Ishikawa (cell line): ENCODE measurements around the gene MYO15A.

Experiments used
- CEBPB ChIP-seq: IDR thresholded peaks from 2 replicates; pipeline ENCODE4 v1.6.1; 2012
- CREB1 ChIP-seq: IDR thresholded peaks from 2 replicates; pipeline ENCODE4 v1.6.1; 2012; ENCODE audit warnings: low read depth
- EGR1 ChIP-seq: IDR thresholded peaks from 2 replicates; pipeline ENCODE4 v1.6.1; 2012
- EP300 ChIP-seq: IDR thresholded peaks from 2 replicates; pipeline ENCODE4 v1.6.1; 2012; ENCODE audit warnings: borderline replicate concordance
- MAX ChIP-seq: IDR thresholded peaks from 2 replicates; pipeline ENCODE4 v1.6.1; 2012
- NFIC ChIP-seq: IDR thresholded peaks from 2 replicates; pipeline ENCODE4 v1.6.1; 2012
- RAD21 ChIP-seq: IDR thresholded peaks from 2 replicates; pipeline ENCODE4 v1.6.1; 2012; ENCODE audit warnings: low read depth
- REST ChIP-seq: IDR thresholded peaks from 2 replicates; pipeline ENCODE4 v1.6.1; 2012; ENCODE audit warnings: low read depth, mild to moderate bottlenecking
- TAF1 ChIP-seq: IDR thresholded peaks from 2 replicates; pipeline ENCODE4 v1.6.1; 2012; ENCODE audit warnings: low read depth, mild to moderate bottlenecking
- TEAD4 ChIP-seq: IDR thresholded peaks from 2 replicates; pipeline ENCODE4 v1.6.1; 2012
- USF1 ChIP-seq: IDR thresholded peaks from 2 replicates; pipeline ENCODE4 v1.6.1; 2012

GRCh38 chr17:18186627-18186982, 78.0 kb downstream of the MYO15A start:
- TF ChIP-seq EGR1: no peak
- TF ChIP-seq CEBPB: 0 out of 2 replicates have a peak, but pooled peaks have one; percentile 10
- TF ChIP-seq TAF1: no peak
- no peak for TF ChIP-seq MAX
- no peak for TF ChIP-seq RAD21
- no peak for TF ChIP-seq CREB1
- no peak for TF ChIP-seq REST
- TF ChIP-seq USF1: no peak
- TF ChIP-seq EP300: no peak
- TF ChIP-seq TEAD4: no peak
- no peak for TF ChIP-seq NFIC
